GM18520 (cell line): Measurements from ENCODE around the gene MTFMT.

Experiments
- ATAC-seq: cut with Tn5 transposase; IDR thresholded peaks from one replicate; pipeline ENCODE4 v1.9.1; 2021; ENCODE audit not compliant: unreplicated experiment

MTFMT gene

DNA sequence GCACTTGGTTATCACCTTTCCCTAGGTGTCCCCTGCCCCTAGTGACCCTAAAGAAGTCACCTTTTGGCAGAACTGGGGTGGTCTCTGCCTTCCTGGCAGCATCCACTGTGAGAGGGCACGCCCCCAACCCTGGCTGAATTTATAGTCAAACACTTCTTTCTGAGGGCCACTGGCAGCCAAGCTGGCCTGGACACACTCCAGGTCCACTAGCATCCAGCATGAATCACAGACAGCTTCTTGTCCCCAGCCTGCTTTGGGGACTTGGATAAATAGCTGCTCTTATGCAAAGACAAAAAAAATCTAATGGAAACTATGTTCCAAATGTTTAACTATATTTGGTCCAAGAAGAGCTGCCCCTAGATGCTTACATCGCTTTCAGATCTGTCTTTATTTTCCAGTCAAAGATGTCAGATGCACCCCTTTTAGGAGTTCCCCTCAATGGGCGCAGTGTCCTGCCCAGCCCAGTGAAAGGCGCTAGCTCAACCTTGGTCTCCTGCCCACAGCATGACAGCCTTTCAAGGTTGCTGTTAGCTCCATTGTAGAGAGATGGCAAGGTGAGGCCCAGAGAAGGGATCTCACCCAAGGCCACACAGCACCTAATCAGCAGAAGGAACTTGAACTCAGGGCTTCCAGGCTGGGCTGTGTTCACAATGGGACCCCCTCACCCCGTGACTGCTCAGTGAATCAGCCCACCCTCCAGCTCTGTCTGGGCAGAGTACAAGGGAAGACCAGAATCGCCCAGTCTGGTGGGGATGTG lies 31.4 kb upstream of the MTFMT start:
- ATAC-seq = no peak

DNA sequence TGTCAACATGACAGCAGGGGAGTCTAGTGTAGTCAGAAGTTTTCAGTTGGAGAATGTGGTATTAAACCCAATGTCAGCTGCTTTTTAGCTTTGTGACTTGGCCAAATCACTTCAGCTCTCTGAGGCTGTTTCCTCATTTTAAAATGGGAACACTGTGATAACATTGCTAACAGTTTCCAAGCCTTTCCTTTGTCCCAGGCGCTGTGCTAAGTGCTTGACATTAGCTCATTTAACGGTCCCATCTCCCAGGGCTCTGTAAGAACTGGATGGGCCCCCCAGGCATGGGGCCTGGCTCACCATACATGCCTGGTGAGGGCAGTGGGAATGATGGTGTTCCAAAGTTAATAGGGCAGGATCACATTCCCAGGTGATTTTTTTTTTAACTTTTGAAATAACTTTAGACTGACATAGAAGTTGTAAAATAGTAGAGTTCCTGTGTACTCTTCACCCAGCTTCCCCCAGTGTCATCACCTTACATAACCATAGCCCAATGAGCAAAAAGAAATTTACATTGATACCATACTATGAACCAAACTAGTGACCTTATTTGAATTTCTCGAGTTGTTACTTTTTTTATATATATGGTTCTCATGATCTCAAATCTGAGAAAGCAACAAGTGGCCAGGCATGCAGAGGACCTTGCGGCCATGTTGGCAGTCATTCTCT lies 30.6 kb upstream of the MTFMT start:
- ATAC-seq = no peak

DNA sequence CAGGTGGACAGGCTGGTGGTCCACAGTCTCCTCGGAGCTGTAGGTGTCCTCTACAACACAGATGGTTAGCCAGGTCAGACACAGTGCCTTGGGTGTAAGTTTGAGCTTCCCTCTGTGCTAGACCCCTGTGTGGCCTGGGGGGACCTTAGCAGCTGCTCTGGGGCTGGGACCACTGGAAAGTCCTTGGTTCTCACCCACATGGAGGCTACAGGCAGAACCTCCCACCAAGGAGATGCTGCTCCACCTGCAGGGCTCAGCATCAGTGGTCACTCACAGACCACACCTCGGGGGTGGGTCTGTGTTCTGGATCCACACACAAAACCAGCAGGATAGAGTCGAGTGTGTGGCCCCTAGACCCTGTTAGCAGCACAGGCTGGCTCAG lies 29.9 kb upstream of the MTFMT start:
- no peak for ATAC-seq

DNA sequence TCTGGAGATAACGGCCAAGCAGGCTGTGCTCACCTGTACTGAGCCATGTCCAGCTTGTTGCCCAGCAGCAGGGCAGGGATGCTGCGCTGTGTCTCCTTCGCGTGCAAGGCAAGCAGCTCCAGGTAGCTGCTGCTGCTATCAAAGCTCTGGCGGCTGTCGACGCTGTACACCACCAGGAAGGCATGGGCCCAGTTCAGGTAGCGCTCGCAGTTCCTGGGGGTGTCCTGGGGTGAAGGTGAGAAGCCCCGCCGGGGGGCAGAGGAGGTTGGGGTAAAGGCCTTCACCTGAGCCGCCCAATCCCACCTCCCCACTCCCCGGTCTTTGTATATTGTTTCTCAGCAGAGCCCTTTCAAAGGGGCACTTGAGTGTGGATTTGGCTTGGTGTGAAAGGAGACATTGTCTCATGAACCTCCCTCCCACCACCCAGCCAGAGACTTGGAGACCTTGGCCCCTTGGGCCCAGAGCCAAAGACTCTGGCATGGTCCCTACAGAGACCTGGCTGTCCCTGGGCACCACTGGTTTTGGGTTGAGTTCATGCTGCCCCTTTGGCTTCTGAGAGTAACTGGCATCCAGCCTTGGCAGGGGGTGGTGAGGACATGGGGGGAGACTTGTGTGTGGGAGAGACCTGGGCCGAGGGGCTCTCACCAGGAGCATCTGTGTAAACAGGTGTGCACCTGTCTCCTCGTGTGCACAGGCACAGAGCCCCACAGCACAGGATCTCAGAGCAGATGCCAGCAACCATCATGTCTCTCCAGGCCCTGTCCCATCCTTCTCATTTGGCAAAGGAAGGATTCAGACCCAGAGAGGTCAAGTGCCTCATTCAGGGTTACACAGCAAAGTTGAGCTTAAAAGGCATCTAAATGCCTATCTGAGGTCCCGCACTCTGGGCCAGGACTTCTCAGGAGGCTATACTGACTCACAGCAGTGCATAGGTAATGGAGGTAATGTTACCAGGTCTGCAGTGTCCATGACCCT lies 29.2 kb upstream of the MTFMT start:
- ATAC-seq = no peak

DNA sequence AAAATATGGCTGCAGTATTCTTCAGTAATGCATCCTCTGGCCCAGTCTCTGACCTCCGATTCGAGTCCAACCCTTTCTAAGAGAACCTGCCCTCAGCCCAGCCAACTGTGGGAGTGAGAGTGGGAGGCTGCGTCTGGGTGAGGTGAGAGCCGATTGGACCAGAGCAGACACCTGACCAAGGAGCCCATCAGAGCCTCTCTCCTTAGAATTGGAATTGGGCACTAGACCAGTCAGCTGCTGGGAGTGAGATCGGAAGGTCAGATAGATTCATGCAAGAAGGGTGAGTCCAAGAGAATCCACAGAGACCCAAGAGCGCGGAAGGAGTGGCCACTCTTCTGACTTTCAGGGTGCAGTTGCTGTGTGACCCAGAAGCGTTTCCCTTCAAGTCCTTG lies 28.1 kb upstream of the MTFMT start:
- no peak for ATAC-seq

DNA sequence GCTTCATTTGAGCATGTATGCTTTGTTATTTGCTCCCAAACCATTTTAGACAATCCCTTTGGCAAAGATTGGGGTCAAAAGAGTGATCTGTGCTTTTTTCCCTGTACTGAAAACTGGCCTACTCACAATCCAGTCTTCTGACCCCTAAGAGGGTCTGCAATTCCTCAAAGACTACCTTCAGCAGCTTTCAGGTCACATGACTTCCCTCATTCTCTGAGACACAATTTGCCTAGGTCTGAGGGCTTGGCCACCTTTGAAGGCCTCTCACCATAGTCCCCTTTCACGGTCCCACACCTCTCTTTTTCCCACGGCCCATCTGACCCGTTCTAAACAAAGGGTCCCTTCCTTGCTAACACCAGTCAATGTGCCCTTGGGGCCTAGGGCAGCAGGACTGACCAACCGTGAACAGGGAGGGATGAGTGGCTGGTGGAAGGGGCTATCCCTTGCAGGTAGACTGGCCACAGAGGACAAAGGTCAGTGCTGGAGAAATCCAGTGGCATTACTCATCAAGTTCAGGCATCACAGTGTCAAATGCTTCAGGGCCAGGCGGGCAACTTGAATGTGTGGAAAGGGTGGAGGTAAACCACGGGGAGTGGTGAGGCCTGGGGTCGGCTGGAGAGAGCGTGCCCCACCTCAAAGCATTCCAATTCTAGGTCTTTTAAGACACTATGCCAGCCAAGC lies 27.6 kb upstream of the MTFMT start:
- no peak for ATAC-seq

DNA sequence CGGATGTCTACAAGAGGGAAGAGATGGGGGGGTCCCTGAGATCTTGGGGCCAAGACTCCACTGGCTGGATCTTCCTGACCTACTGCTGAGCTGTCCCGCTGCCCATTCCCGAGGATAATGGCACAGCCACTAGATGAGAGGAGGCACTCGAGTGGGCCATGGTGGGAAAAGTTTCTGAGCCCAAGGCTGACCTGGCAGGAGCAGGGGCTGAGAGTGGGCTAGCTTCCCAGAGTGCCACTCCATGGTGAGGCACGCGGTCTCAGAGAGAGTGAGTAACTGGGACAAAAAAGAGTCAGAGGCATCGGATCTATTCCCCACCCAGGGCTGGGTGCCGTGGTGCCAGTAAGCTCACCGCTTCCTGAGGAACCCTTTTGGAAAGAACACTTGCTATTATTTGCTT lies 26.7 kb upstream of the MTFMT start:
- no peak for ATAC-seq

DNA sequence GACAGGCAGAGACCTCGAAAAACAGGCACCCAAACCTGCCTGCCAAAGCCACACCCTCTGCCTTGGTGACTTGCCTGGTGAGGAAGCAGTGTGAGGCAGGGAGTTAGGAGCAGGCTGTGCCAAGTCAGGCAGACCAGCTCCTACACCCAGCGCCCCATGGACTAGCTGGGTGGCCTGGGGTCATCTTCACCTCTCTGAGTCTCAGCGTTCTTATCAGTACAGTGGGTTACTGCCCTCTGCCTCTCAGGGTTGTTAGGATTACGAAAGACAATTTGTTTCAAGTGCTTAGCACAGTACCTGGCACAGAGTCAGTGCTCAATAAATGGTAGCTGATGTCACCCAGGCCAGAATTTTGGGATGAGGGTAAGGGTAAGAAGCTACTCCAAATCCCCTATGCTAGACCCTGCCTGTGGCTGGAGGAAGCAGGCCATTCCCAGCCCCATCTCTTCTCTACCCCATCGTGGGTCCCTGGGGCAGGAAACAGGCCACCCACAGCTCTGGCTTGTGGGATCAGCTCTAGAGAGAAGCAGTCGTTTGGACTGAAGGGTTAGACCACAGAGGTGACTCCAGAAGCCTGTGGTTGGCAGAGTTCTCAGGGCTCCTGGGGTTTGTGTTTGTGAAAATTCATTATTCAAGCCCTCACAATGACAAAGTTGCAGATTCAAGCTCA lies 25.9 kb upstream of the MTFMT start:
- ATAC-seq = no peak

DNA sequence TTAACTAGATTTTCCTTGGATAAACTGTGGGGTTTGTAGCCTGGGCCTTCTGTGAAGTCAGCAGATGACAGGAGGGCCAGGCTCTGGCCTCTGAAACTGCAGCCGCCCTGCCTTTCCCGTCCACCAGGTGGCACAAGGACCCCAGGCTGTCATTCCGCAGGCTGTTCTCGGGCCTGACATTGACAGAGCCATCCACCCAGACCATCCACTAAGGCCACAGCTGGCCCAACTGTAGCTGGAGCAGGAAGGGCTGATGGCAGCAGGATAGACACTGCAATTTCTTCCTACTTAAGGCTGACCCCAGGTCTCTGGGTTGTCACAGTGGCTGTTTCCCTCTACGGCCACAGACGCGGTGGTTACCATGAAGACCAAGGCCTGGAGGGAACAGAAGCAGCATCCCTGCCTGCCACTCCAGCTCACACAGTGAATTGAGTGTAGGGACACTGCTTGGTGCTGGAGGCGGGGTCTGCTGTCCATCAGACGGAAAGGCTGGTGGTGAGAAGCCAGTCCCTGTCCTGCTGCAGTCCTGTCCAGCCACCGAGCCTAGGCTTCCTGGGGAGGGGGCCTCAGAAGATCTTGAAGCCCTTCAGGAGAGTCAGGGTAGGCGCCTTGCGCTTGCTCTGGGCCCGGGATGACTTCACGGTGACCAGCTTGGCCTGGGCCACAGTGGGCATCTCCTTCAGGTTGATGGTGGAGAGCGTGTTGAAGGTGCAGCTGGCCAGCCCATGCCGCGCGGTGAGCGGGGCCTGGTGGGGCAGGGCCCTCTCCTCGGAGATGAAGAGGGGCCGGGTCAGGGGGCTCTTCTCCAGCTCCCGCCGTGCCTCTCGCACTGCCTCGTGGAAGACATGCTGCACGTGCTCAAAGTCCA lies 25.1 kb upstream of the MTFMT start:
- no peak for ATAC-seq

DNA sequence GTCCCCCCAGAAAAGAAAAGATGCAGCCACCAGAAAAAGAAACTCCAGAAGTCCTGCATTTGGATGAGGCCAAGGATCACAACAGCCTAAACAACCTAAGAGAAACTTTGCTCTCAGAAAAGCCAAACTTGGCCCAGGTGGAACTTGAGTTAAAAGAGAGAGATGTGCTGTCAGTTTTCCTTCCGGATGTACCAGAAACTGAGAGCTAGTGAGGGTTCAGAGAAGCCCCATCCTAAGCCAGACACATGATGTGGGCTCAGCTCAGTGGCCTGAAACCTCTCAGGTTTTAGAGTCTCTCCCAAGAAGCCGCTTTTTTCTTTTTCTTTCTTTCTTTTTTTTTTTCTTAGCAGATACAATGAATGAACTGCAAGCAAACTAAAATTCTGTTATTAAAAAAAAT lies 23.5 kb upstream of the MTFMT start:
- ATAC-seq = no peak

DNA sequence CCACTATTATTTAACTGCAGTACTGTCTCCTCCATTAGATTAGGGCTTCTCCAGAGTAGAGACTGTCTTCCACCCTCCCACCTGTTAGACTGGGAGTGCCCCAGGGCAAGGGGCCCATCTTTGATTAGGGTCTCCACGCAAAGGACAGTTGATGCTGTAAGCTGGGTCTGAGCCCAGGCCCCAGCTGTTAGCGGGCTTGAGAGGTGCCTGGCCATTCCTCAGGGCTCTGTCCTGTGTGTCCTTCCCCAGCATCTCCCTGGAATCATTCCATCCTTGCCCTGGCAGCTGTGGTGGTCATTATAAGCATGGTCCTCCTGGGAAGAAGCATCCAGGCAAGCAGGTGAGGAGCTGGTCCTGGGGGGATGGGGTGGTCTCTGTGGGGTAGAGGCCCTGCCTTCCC lies 21.8 kb upstream of the MTFMT start:
- ATAC-seq = no peak

DNA sequence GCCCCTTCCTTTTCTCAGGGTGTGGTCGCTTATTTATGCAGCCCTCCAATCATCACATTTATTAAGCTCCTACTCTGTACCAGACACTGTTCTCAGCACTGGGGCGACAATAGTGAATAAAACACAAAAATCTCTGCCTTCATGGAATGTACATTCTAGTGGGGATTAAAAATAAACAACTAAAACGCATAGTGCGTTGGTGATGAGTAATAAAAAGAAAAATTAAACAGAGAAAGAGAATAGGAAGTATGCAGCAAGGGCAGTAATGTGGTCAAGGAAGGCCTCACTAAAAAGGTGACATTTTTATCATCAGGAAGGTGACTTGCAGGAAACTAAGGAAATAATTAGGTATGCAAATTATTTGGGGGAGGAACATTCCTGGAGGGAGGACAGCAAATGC lies 20.8 kb upstream of the MTFMT start:
- no peak for ATAC-seq

DNA sequence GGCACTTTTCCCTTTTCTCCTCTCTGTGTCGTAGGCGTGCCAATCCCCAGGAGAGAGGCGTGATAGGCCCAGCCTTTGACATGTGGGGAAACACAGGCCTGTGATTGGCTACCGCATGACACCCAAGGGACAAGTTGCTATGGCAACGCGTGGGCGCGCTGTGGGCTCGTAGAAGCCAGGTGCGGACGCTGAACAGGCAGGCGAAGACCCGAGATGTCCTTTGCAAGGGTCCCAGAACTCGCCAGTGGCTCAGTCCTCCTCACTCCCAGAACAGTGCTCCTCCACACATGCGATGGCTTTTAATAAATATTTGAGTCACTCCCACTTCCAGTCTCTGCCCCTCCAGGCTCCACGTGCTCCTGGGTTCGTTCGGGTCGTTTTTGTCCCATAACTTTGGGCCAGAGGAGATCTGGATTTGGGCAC lies 20.0 kb upstream of the MTFMT start:
- peak; percentile 87 for ATAC-seq

DNA sequence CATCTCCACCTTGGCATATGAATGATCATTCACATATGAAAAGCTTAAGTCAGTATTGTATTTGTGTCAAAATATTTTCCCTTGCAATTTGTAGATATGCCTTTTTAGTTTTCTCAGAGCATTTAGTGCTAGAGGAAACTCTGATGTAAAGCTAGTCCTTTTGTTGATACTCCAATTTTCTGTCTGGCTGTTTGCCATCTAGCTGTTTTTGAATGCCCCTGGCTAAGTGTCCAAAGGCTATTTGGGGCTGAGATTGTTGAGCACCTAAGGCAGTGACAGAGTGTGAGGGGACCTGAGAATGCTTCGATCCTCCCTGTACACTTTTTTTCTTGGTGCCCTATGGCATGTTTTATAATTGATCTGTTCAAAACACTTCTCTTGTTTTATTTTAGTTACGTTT lies 18.8 kb upstream of the MTFMT start:
- no peak for ATAC-seq

DNA sequence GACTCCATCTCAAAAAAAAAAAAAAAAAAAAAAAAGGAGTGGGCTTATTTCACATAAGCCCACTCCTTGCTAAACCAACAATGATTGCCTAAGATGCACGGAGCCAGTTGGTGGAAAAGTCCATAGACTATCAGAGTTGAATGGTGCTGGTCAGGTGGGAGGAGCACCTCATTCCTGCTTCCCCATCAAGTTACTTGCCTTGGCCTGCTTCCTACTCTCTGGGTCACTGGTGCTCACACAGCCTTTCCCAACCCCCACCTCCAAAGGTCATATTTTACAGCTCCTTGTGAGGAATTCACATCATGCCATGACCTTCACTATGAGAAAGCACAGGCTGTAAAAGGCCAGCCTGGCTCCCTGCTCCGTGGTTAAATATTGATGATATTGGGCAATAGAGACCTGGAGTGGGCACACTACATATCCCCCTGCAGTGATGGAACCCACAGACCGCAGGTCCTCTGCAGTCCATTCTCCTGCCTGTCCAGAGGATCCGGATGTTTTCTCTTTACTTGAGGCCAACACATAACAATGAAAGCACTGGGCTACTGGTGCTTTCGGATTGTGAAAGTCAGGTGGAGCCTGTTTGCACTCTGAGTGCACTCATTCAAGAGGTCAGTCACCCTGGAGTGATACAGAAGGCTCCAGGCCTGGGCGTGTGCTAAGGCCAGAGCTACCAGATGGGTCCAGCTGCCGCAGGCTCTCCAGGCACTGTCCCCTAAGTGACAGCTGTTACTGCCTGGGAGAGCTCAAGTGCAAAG lies 15.5 kb upstream of the MTFMT start, which contains the start of gene SLC51B:
Gene SLC51B, plus strand, starts transcription at position 664 of the 758 bp plus-strand sequence. CDS start 4,618 bp downstream, outside the sequence.
- no peak for ATAC-seq

DNA sequence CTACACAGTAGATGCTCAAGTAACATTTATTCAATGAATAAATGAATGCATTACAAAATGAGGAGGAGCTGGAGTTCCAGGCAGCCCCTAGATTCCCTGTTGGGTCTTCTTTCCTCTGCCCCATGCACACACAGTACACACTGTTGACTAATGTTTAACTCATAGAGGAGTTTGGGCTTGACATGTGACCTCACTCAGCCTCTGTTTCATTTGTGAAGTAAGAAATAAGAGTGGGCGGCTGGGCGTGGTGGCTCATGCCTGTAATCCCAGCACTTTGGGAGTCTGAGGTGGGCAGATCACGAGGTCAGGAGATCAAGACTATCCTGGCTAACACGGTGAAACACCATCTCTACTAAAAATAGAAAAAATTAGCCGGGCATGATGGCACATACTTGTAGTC lies 14.8 kb upstream of the MTFMT start:
- peak; percentile 50 for ATAC-seq

DNA sequence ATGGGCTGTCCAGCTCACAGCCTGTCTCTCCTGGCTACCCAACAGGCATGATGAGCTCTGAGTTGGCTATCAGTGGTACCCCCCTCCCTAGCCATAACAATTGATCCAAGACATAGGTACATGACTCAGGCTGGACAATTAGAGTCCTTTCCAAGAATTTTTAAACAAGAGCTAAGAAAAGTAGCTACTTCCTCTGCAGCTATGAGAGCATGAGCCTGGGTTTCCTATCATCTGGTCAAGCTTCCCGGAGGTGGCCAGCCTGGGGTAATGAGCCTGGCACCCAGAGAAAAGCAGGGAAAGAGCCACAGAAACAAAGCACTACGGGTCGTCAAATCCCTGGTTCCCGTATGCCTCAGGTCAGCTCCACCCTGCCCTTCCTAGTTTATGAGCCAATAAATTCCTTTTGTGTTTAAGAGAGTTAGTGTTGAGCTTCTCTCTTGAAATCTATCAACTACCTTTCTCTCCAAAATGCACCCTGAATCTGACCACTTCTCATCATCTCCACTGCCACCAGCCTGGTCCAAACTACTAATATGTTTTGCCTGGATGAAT lies 13.4 kb upstream of the MTFMT start:
- ATAC-seq = no peak

DNA sequence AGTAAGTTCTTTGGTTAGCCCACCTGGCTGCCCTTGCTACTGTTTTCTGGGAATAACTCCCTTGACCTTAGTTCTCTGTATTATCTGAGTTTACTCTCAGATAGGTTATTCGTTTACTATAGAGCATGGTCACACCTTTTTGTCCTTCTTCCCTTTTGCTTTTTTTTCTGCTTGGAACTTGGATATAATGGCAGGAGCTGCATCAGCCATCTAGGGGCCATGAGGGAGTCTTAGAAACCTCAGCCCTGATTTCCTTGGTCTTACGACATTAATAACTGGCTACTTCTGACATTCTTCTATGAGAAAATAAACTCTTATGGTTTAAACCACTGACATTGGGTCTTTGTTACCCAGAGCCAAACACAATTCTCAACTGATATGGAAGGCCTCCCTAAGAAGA lies 12.3 kb upstream of the MTFMT start:
- ATAC-seq = no peak
